ENCODE data around the gene BABAM2.

DNA sequence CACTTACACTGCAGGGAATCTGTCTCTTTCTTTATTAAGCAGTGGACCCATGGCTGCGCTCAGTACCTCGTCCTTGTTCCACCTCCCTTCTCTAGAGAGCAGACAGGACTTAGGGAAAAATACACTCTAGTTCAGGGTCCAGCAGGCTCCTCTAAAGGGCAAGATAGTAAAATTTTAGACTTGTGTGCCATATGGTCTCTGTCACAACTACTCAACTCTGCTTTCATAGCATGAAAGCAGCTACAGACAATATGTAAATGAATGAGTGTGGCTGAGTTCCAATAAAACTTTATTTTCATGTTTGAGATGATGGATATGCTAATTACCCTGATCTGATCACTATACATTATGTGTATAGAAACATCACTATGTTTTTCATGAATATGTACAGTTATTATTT lies 163.1 kb downstream of the BABAM2 start:
- TF ChIP-seq CTCF (conservative IDR thresholded peaks at IDR 0.05) (no peak), EZH2 (IDR thresholded peaks at IDR 0.05; ENCODE audit: low read depth) (no peak)
